CD4-positive, alpha-beta T cell treated with Interleukin-1 beta for 1 hour (primary cell): ENCODE data around the gene NWD2.
"Not testable (repeated sequence)": the region's sequence is repeated elsewhere in the genome, so short reads cannot be mapped to it uniquely, and the experiment has no call there.

Source experiments
- DNase-seq, 2 donors: peaks; one replicate each; pipeline ENCODE4 v3.0.0-alpha.2; 2020 to 2022

NWD2 gene

GRCh38 chr4:37473807-37474206 is 229.3 kb downstream of the NWD2 start:
- no peak for DNase-seq

DNA sequence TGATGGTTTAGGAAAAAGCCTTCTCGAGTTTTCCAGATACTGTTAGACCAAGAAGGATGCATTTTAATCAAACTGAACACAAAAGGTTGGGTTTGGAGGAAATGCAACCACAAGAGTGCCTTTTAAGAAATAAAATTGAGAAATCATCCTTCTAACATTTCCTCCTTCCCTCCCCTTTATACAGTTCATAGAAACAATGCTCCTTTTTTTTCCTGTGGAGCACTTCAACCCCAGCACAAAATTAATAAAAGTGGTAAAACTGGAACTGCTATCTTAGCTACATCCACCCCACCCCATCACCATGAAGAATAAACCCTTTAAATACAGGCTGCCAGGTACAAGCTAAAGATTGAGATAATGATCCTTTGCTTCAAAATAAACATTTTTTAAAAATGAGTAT is 230.5 kb downstream of the NWD2 start:
- no peak for DNase-seq

DNA sequence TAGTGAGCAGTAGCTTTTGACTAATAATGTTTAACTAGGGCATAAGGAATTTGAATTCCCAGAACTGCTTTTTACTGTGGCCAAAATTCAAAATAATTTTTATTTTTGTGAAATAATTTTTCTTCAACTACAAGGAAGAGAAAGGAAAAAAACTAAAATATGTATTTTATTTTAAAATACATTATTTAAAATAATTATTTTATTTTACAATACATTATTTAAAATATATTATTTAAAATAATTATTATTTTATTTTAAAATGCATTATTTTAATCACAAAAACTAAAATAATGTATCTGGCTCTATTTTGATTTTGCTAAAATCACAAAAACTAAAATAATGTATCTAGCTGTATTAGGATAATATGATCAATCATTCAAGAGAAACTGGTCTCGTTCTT is 231.2 kb downstream of the NWD2 start:
- no peak for DNase-seq

DNA sequence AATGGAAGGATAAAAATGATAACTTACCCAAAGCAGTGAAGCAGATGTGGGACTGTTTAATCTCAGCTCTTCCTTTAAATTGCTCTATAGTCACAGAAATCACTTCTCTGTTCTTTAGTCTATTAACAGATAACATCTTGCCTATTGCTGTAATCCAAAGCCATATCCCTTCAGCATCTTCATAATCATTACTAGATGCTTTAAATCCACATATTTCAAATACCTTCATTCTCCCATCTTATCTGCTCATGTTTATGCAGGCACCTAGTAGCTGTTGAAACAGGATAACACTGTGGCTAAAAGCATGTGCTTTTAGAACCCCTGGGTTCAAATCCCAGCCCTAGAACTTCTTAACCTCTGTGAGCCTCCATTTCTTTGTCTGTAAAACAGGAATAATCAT is 231.7 kb downstream of the NWD2 start:
- no peak for DNase-seq

DNA sequence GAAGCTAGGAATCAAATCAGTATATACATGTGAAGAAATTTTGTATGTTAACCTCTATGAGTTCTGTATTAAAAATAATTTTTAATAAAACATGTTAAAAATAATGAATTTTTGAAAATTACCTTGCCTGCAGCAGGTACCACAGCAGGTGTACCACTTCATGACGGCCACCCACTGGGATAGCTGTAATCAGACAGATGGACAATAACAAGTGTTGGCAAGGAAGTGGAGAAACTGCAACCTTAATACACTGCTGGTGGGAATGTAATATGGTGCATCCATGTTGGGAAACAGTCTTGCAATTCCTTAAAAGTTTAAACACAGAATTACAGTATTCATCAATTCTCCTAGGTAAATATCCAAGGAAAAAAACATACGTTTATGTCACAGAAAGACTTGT is 232.1 kb downstream of the NWD2 start:
- no peak for DNase-seq

- no peak for DNase-seq
Measured at GRCh38 chr4:37477126-37477525, 232.6 kb downstream of the NWD2 start.

DNA sequence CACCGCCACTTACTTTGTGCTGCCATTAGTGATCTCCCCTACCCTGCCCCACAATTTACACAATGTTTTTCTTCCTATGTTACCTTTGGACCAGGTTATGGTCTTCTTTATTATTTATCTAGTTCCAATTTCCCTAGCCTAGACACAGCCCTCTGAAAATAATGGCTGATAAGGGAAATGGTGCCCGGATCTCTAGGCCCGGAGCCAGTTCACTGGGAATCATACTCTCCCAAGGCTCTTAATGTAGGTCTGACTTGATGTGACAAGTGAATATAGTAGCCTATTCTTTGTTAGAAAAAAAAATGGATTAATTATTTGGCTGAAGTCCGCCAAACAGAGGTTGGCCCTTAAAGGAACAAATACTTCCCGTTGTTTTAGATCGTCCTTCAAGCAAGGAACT is 233.6 kb downstream of the NWD2 start:
- DNase-seq = no peak

DNA sequence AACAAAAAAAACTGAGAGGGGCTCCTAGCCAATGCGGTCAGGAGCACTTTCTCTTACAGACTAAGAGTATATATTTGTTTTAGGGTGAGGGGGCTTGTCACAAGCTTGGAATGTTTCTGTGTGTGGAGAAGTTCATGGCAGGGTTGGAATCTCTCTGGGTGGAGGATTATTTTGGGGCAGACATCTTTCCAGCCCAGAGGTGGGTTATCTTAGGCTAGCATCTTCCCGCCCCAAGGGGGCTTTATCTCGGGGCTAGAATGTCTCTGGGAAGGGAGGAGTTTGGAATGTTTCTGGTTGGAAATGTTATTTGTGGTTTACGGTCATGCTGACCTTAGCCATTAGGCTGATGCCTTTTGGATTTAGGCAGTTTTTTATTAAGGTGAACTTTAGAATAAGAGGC is 236.0 kb downstream of the NWD2 start:
- no peak for DNase-seq

DNA sequence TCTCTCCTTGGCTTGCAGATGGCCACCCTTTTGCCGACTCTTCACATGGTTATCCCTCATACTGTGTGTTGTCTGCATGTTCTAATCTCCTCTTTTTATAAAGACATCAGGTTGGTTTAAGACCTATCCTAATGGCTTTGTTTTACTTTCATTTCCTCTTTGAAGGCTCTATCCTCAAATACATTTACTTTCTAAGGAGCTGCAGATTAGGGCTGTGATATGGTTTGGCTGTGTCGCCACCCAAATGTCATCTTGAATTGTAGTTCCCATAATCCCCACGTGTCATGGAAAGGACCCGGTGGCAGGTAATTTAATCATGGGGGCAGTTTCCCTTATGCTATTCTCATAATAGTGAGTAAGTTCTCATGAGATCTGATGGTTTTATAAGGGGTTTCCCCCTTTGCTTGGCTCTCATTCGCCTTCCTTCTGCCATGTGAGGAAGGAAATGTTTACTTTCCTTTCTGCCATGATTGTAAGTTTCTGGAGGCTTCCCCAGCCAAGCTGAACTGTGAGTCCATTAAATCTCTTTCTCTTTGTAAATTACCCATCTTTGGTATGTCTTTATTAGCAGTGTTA is 237.1 kb downstream of the NWD2 start:
- no peak for DNase-seq

GRCh38 chr4:37482236-37482913 is 237.8 kb downstream of the NWD2 start:
- DNase-seq = no peak

DNA sequence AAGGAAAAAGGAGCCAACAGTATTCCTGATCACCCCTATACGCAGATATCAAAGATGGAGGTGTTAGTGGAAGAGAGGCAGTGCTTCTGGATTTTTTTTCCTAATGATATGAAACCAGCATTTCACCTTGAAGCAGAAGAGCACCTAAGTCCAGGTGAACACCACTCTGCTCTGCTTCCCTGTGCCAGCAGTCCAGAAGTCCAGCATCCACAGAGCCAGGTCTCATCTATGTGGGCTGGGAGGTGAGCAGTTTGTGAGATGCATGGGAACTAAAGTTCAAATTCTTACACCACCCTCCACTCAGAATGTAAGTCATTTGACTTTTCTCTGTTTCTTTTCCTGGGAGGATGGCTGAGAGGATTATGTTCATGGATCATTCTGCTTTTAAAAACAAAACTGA is 239.1 kb downstream of the NWD2 start:
- no peak for DNase-seq

DNA sequence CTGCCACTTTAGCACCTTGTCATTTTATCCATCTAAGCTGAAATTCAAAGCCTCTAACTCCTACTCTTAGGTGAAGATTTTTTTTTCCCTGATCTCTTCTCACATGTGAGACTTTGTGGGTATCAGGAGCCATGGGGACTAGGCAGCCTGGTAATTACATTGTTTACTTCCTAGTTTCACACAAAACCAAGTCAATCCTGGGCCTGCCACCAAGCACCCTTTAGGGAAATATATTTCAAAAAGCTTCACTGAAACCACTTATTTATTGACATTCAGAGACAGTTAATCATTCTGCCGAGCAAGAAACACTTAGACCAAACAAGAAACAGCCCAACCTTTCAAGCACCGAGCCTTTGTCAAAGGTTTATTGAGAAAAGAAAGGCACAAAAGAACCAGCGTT is 241.6 kb downstream of the NWD2 start:
- DNase-seq = no peak

DNA sequence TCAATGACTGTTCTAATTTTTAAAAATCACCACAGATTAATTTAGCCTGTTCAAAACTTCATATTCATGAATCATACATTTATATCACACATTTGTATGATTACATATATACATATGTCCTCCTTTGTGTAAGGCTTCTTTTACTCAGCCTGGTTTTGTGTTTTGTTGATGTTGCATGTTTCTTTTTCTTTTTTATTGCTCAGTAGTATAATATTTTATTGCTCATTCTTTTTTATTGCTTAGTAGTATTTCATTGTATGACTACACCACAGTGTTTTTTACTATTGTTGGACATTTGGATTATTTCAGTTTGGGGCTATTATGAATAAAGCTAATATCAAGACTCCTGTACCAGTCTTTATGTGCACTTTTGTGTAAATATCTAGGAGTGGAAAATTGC is 243.1 kb downstream of the NWD2 start:
- DNase-seq = no peak

GRCh38 chr4:37489697-37490096 is 245.2 kb downstream of the NWD2 start:
- no peak for DNase-seq

DNA sequence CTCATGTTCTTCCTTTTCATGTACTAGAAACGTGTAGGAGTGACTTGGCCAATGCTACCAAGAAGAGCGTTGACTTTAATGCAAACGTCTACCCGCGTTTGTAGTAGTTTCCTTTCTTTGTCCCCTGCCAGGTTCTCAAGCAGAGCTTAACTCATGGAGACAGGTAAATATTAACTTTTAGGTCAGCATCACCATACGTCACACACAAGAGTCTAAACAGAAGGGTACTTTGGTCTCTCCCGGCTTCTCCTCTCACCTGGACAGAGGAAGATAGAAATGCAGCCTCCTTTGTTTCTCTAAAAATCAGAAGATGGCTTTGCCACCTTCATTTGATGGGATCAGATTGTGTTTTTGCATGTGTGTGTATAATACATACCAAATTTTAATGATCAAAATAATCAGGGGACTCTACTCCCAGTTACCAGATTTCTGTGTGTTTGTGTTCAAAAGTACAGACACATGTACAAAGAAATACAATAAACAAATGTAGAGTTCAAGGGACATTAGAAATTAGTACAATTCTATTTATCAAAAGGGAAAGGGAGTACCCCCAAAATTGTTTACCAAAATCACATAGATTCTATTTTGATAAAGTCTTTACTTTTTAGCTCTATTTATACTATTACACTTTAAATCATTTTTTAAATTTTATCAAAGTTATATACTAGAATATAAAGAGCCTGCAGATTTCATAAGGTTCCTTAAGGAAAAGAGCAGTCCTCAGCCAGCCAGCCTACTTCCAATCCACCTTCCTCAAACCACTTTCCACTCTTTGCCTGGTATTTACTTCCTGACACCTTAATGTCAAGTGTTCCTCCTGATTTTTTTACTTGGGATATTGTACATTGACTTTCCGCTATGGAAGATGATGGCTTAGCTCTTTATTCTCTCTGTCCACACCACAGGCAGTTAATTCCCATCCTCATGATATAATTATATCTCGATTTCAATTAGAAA is 246.1 kb downstream of the NWD2 start:
- no peak for DNase-seq

GRCh38 chr4:37495353-37495752 is 250.8 kb downstream of the NWD2 start:
- not testable (repeated sequence) for DNase-seq
